Measurements from ENCODE around the gene HEATR5A.

The HEATR5A gene

DNA sequence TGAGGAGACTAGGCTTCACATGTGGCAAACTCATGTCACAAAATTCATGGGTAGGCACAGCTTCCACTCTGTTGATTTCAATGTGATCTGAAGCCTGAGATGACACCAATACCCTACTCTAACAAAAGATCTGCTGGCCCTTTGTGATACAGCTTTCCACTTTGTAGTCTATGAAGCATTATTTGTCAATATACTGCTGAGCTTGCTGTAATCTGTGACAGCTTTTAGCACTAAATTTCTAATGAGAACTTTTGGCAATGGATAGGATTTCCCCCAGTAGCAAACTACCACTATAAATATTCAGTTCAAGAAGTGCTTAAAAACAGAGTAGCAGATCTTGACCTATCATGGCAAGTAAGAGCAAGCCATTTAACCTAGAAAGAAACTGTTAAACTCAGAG is 5.6 kb upstream of the HEATR5A start:
- DNase-seq = no peak

DNA sequence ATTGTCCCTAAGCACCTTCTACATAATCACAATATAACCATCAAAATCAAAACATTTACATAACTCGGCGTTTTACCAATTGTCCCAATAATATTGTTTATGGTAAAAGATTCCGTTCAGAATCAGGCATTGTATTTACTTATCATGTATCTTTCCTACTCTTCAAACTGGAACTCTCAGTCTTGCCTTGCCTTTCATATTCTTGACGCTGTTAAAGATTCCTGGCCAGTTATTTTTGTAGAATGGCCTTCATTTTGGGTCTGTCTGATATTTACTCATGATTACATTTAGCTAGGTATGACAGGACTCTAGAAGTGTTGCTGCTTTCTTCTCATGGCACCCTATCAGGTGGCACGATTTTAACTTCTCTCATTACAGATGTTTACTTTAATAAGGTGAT is 850 bp upstream of the HEATR5A start:
- DNase-seq = no peak

DNA sequence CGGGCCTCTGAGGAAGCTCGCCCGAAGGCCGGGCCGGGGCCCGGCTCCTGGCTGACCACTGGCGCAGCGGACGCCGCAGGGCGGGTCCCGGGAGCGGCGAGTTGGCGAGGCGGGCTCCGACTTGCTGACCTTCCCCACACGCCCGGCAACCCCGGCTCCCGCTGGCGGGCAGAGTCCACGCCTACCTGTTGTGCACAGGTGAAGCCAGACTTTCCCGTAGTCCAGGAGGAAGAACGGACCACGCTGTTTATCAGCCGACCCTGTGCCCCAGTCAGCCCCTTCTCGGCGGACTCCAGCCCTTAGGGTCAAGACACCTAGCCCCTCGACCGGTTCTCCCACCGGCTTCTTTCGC is 407 bp downstream of the HEATR5A start:
- DNase-seq = no peak

DNA sequence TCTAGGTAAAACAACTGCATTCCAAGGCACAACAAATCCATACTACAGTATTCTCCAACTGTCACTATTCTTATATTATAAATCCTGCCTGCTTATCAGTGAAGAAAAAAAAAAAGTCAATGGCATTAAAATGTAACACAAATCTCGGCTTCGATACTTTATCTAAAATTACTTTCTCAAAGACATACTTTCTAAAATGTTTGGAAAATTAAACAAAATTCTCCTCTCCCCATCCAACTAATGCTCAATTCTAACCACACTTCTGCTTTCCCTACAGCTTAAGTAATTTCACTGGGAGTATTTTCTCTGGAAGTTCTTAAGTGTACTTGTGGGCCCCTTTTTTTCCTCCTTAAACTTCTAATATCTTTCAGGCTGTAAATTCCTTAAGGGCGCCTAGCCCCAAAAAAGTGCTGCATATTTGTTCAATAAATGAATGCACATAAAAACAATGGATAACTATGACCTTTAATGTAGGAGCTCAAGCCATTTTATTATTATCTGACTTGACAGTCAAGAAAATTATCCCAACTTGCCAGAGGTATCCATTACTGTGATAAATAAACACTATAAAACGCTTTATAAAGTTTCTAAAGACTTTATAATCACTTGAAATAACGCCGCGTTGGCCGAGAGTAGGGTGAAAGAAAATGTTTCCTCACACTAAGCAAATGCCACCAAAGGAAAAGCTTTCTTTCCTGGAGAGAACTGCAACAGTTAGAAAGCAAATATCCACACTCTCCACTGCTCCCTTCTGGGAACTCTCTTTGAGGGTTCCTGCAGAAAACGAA is 977 bp downstream of the HEATR5A start:
- no peak for DNase-seq

DNA sequence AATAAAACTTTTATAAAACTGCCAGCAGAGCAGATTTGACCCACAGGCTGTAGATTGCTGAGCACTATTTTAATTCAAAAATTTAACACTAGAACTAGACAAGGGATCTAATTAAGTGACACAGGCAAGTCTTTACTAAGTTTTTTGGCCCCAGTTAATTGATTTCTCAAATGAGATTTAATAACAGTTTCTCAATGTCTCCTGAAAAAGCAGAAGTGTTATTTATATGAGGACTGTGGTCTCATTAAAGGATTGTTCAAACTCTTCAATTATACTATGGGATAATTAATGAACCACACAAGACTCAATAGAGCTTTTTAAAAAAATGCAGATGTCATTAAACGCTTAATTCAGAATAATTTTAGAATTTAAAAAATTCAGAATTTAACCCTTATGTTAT is 1.9 kb downstream of the HEATR5A start:
- DNase-seq = no peak

DNA sequence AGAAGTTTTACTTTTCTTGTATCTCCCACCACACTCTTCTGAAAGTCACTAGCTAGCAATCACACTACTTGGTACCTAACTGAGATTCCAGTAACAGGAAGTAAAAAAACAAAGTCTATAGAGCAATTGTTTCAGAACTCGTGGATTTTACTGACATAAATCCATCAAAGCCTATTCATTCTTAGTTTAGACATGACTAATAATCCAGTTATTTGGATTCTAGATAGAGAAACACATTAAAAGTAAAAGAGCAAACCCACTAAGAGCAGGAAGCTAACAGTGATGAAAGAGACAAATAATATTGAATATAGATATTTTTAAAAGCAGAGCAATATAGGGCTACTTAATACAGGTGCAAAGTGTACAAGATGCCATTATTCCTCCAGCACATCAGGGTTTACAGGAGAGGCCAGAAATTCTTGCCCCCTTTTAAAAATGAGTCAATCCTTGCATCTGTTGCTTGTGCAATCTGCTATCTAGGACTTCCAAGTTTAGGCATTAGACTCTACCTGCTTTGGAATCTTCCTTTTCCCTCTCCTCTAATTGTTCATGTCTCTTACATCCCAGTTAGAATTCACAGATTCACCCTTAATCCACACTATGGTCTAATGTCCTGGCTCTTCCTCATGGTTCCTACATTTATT is 6.0 kb downstream of the HEATR5A start:
- DNase-seq = no peak

DNA sequence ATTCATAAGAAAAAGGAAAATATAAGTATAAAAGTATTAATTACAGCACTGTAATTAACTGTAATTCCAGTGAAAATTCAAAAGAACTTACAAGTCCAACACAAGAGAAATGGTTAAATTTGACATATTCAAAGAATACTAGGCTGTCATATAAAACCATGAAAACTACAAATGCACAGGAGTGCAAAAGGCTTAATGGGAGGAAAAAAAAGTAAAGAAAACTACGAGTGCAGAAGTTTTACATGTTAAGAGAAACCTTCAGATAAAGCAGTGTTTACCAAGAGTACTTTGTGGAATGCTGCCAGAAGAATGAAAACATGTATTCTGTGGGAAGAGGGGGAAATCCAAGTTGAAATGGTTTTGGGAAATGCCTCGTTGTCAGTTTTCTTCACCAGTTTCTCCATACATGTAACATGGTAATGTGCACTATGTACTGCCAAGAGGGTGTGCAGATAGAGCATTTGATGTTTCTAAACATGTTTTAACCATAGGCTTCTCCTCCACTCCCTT is 9.1 kb downstream of the HEATR5A start:
- no peak for DNase-seq

DNA sequence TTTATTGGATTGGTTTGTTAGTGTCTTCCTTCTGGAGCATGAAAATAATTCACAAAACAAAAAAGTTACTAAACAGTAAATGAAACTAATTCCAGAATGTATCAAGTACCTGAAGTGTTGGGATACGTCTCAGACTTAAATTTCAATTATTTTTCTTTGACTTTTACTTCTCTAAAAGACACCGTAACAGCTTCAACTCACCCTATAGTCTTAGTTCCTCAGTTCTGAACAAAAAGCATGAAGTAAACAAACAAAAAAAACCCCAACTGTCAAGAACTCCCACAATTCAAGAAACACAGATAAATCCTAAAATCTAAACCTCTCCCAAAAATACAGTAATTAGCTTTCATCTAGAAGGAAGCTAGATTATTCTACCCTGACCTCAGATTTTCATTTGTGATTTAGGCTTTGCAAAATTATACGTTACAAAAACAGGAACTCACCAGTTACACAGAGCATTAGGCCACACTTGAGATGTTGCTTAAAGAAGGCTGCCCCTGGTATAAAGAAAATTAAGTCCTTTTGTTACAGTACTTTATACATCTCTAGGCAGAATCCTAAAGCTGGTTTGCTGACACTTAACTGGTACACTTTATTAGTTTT is 10.2 kb downstream of the HEATR5A start:
- no peak for DNase-seq

DNA sequence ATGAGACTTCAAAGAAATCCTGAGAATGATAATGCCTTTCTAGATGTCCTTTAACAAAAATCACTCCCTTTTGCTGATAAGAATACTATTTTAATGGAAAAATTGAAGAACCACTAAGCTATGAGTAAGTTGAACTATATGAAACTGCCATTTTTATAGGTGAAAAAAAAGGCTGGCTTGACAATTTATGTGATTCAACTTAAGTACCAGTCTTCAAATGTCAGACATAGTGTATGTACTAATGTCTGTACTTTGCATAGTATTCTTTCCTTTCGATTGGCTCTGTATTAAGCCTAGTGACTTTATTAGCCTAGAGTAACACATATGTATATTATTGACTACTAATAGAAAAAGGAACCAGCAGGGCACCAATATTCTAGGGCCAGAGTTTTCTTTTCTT is 11.9 kb downstream of the HEATR5A start:
- DNase-seq = no peak

DNA sequence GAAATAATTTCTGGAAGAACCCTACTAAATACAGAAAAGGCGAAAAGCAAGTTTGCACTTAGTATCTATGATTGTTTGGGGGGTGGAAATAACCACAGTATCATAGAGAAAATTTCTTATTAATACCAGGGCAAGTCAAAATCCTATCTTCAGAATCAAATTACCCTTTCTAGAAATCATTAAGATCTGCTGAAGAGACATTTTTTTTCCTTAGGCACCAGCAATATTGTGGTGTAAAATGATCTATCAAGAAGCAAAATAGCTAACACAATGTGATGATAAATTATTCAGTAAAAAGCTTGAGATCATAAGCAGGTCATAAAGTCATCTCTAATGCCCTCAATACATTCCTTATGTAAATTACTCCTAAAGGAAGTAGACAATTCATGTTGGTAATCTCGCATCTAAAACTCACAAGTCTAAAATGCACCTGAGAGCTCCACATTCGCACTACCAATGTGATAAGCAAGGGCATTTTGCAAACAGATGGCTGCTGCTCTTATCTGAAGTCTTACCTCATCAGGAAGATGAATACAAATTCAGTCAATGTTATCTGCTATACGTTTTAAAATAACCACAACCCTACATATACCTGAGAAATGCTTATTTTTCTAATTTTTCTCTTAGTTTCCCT is 14.6 kb downstream of the HEATR5A start:
- no peak for DNase-seq

DNA sequence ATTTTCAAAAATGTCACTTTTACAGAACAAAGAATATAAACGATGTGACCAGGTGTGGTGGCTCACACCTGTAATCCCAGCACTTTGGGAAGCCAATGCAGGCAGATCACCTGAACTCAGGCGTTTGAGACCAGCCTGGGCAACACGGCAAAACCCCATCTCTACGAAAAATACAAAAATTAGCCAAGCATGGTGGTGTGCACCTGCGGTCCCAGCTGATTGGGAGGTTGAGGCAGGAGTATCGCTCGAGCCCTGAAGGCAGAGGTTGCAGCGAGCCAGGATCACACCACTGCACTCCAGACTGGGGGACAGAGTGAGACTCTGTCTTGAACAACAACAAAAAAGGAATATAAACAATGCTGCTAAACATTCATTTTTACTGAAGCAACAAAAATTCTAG is 15.2 kb downstream of the HEATR5A start:
- no peak for DNase-seq

DNA sequence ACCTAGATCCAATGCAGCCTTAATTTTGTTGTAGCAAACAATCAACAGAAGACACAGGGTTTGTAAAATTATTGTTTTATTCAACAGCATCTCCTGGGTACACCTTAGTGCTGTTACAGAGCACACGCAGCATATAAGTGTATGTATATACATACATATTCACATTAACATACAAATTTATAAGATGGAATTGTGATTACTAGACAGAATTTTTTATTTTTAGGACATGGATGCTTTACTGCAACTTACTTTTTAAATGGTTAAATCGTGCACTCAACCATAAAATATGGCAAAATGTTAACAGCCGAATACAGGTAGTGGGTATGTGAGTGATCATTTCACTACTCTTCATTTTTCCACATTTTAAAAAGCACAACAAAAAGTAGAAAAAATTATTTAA is 16.6 kb downstream of the HEATR5A start:
- DNase-seq = no peak

DNA sequence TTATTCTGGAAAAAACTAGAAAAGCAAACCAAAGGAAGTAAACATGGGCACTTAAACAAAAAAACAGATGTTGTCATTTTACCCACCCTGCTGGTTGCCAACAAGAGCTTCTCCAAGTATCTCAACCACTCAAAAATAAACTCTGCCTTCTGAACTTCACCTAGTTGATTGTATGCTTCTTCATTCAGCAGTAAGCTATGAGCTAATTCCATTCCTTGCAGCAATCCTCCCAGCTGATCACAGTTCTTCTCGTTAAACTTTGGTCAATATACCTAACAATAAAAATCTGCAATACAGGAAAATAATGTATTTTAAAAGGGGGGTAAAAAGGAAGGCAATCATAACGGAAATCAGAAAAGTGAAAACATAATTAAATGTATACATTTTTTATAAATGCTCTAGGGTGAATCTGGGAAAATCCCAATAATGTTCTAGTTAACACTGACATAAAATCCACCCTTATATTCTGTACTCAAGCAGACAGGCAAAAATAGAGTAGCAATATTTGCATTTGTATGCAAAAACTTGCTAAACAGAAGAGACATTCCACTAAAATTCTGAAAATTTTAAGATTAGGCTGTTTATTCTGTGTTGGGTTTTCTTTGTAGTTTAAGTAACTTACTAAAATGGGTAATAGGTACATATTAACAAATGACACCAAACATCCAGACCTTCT is 17.4 kb downstream of the HEATR5A start:
- no peak for DNase-seq

DNA sequence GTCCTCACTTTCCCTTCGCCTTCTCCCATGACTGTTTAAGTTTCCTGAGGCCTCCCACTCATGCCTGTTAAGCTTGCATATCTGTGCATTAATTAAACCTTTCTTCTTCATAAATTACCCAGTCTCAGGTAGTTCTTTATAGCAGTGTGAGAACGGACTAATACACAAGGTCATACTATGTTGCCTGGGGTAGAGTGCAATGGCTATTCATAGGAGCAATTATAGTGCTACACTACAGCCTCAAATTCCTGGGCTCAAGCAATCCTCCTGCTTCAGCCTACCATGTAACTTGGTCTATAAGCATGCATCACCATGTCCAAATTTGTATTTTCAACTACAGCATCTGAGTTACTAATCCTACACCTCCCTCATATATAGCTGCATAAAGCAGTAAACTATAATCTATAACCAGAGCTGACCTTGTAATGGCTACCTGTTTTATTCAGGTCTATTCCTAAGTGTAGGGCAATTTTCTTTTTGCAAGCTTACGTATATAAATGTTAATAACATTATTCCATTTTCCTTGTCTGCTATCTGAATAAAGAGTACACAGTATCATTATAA is 18.9 kb downstream of the HEATR5A start:
- DNase-seq = no peak

DNA sequence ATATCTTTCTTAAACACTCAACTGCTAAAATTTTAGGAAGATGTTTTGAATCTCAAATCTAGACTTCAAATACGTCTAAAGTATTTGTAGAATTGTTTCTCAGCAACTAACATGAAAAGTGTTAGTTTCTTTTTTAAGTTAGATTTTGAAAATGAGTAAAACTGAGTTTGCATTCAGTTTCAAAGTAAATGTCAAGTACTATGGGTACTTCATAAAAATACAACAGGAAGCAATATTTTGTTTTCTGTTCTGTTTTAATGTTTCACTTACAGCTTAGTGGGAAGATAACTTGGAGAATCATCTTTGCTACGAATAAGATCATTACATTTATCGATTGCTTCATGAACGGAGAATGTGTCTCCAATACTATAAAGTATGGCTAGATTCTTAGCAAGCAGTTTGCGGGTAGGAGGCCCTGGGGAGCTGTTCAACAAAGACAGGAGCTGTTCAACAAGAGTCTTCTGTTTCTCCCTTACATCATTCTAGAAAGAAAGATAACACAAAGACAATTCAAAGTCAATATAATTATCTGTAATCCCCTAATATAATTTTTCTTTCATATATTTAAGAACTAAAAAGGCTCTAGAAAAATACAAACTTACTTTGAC is 20.2 kb downstream of the HEATR5A start:
- no peak for DNase-seq

DNA sequence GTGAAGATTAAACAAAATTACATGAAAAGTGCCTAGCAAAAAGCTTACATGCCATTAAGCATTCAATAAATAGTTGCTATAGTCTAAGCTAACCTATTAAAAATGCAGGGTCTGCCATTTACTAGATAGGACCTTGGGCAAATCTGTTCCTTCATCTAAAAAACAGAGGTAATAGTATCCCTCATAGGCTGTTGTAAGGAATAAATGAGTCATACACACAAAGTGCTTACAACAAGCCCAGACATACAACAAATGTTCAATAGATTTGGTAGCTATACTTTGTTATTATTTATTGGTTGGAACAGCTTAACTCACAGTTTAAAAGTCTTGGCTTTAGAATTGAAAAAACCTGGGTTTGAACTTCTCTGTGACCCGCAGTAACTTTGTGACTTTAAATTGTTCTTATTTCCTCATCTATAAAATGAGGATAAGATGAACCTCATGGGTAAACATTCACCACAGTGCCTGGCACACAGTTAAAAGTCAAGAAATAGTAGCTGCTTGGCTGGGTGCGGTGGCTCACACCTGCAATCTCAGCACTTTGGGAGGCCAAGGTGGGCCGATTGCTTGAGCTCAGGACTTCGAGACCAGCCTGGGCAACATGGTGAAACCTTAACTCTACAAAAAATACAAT is 24.7 kb downstream of the HEATR5A start:
- DNase-seq = no peak

DNA sequence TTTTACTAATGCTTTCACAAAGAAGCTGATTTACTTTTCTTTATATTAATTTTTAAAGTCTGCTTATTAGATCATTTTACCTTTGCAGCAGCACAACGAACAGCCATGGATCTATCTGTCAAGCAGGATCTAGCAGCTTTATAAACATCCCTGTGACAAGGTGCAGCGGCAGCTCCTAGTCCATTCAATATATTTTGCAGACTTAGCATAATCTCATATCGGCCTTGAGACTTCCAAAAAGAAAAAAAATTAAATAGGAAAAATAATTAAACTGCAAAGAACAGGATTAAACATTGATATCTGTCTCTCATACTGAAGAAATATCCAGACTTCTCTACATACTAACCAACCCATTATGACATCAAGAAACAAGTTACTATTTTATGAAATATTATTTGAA is 25.2 kb downstream of the HEATR5A start:
- no peak for DNase-seq

DNA sequence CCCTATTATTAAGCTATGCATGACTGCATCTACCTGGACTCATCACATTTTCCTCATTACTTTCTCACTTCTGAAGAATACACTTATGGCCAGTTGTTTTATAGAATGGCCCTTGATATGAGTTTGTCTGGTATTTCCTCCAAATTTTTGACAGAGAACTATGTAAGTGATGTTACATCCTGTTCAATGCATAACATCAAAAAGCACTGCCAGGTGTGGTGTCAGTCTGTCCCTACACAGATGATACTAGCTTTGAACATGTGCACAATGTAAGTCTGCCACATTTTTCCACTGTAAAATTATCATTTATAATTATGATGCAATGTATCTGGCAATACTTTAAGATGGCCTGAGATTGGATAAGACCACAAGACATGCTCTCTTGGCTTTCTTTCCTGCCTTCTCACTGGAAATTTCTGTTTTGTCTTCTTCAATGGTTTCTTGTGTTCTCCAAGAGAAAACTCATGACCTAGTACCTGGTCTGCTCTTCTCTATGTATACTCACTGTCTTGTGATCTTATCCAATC is 28.3 kb downstream of the HEATR5A start:
- DNase-seq = no peak

DNA sequence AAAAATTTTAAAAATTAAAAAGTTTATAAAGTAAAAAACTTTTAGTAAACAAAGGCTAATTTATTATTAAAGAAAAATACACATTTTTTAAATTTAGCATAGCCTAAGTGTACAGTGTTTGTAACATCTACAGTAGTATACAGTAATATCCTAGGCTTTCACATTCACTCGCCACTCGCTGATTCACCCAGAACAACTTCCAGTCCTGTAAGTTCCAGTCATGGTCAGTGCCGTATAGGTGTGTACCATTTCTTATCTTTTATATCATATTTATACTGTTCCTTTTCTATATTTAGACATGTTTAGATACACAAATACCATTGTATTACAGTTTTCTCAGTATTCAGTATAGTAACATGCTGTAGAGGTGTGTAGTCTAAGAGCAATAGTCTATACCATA is 28.9 kb downstream of the HEATR5A start:
- no peak for DNase-seq

DNA sequence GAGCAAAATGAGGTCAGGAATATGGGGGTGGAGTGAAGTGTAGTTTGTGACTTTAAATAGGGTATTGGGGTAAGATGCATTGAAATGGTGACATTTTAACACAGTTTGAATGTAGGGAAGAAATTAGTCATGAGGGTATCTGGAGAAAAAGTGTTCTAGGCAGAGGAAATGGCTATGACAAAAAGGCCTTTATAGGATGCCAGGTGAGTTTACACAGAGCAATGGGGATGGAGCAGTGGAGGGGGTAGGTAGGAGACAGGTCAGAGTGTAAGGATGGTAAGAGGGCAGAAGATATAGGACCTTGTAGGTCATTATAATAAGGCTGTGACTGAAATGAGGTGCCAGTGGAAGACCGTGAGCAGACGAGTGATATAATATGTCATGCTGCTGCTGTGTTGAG is 30.4 kb downstream of the HEATR5A start:
- DNase-seq = no peak

DNA sequence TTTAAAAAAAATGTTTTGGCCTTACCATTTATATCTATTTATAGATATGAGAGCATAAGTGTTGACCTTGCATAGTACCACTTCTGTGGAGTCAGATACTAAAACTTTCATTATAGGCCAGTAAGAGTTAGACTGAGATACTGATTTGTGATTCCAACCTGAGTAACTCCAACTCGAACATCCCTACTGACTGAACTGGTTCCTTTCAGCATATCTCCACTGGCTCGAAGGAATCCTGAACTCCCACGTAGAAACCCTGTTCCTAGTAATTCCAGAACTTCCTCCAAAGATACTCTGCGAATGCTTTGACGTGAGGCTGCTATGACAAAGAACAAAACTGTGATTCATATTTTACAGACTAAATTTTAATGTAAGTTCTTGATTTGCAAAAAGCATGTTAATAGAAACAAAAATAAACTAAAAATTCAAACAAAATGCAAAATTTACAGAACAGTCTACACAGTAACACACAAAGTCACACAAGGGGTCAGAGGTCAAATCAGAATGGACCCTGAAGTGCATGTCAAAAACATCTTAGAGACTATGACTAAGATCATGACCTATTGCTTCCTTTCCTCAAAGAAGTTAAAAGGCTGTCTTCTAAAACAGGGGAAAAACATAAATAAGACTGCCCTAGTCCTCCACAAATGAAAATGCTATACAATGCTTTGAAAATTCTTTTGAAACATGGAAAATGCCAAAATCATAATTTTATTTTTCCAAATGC is 31.5 kb downstream of the HEATR5A start:
- DNase-seq = no peak
